IMR-90 (cell line): ENCODE data around the gene SLC6A13. TPM values are rescaled to one million over a fixed set of nuclear protein-coding genes. Genes with fewer than 3 reads are reported as not detected.

Experiments
- ATAC-seq: fragments of 200-7000 bp; cut with Tn5 transposase; 2 replicates; pipeline ENCODE4 v1.9.1; 2020; ENCODE audit warnings: low read depth, mild to moderate bottlenecking, moderate library complexity
- BruUV-seq: library from RNA; stranded (reverse); fragments of 400-500 nt; replicated peaks from 2 replicates; lab custom pipeline; 2021; lab: Mats Ljungman, UMichigan
- CTCF ChIA-PET: fragments of 300-600 bp; formaldehyde crosslinking; extraction: SDS; loops from one replicate; lab custom pipeline; 2021; ENCODE audit warnings: antibody characterized with exemption; lab: Yijun Ruan, JAX
- POLR2A ChIA-PET: fragments of 300-600 bp; sonication (Branson Sonifier 250); formaldehyde crosslinking; loops from one replicate; lab custom pipeline; 2022; ENCODE audit warnings: antibody characterized with exemption; ENCODE audit not compliant: unreplicated experiment; lab: Charles Lee
- DNase-seq: peaks from one replicate; pipeline ENCODE4 v3.0.0; 2013
- H2AFZ ChIP-seq: replicated peaks from 2 replicates; pipeline ENCODE3; 2013; ENCODE audit warnings: low read length, mild to moderate bottlenecking; ENCODE audit not compliant: poor library complexity
- H2AK5ac ChIP-seq: 2 replicates; pipeline ENCODE4 v1.6.1; 2013; ENCODE audit warnings: low read depth, low read length, inconsistent platforms
- H2AK9ac ChIP-seq: replicated peaks from 2 replicates; pipeline ENCODE3; 2013; ENCODE audit warnings: mild to moderate bottlenecking, low read depth, low read length, moderate library complexity; ENCODE audit not compliant: poor library complexity
- H2BK120ac ChIP-seq: 2 replicates; pipeline ENCODE4 v1.6.1; 2013; ENCODE audit warnings: low read depth, low read length, inconsistent platforms
- H2BK15ac ChIP-seq: 3 replicates; pipeline ENCODE4 v1.6.1; 2013; ENCODE audit warnings: low read depth, low read length, inconsistent platforms
- H2BK20ac ChIP-seq: 2 replicates; pipeline ENCODE4 v1.6.1; 2013; ENCODE audit warnings: low read depth, mild to moderate bottlenecking, inconsistent platforms, low read length, moderate library complexity
- H2BK5ac ChIP-seq: 2 replicates; pipeline ENCODE4 v1.6.1; 2013; ENCODE audit warnings: mild to moderate bottlenecking, low read depth, low read length, inconsistent platforms; ENCODE audit not compliant: poor library complexity, severe bottlenecking
- H3K14ac ChIP-seq: replicated peaks from 2 replicates; pipeline ENCODE4 v1.6.1; 2013; ENCODE audit warnings: low read depth, low read length, inconsistent platforms
- H3K18ac ChIP-seq: 2 replicates; pipeline ENCODE4 v1.6.1; 2013; ENCODE audit warnings: low read depth, low read length, control low read depth
- H3K23ac ChIP-seq: 2 replicates; pipeline ENCODE4 v1.6.1; 2013; ENCODE audit warnings: low read depth, low read length, inconsistent platforms
- H3K27ac ChIP-seq: 2 replicates; pipeline ENCODE4 v1.5.1; 2013; ENCODE audit warnings: mild to moderate bottlenecking, control low read depth, low read length; ENCODE audit not compliant: insufficient read depth
- H3K27me3 ChIP-seq: 2 replicates; pipeline ENCODE4 v1.6.1; 2013; ENCODE audit warnings: low read length; ENCODE audit not compliant: control insufficient read depth, insufficient read depth
- H3K36me3 ChIP-seq: 2 replicates; pipeline ENCODE4 v1.6.1; 2013; ENCODE audit warnings: low read length, mixed read lengths; ENCODE audit not compliant: control insufficient read depth, insufficient read depth
- H3K4ac ChIP-seq: 2 replicates; pipeline ENCODE4 v1.6.1; 2013; ENCODE audit warnings: low read depth, low read length, inconsistent platforms
- H3K4me1 ChIP-seq: 2 replicates; pipeline ENCODE4 v1.6.1; 2013; ENCODE audit warnings: low read length, mixed read lengths; ENCODE audit not compliant: control insufficient read depth, insufficient read depth
- H3K4me2 ChIP-seq: 2 replicates; pipeline ENCODE4 v1.6.1; 2013; ENCODE audit warnings: low read depth, mild to moderate bottlenecking, control low read depth, low read length, moderate library complexity
- H3K4me3 ChIP-seq: 2 replicates; pipeline ENCODE4 v1.5.1; 2013; ENCODE audit warnings: low read depth, mild to moderate bottlenecking, control low read depth, low read length, moderate library complexity; ENCODE audit not compliant: insufficient read depth
- H3K56ac ChIP-seq: 2 replicates; pipeline ENCODE4 v1.6.1; 2013; ENCODE audit warnings: low read length, inconsistent platforms; ENCODE audit not compliant: insufficient read depth; ENCODE audit errors: extremely low read depth
- H3K79me1 ChIP-seq, 2 experiments: 2 replicates each; pipeline ENCODE4 v1.6.1; 2013; ENCODE audit warnings: low read length in 2 of 2, inconsistent platforms in 1 of 2, low read depth in 1 of 2
- H3K9ac ChIP-seq: 2 replicates; pipeline ENCODE4 v1.6.1; 2013; ENCODE audit warnings: low read depth, low read length, control low read depth
- H3K9me1 ChIP-seq: 2 replicates; pipeline ENCODE4 v1.6.1; 2013; ENCODE audit warnings: low read length, inconsistent platforms; ENCODE audit not compliant: insufficient read depth
- H3K9me3 ChIP-seq: 2 replicates; pipeline ENCODE4 v1.6.1; 2013; ENCODE audit warnings: low read length; ENCODE audit not compliant: control insufficient read depth, insufficient read depth
- H4K20me1 ChIP-seq: 2 replicates; pipeline ENCODE4 v1.6.1; 2013; ENCODE audit warnings: low read length, inconsistent platforms; ENCODE audit not compliant: insufficient read depth
- H4K5ac ChIP-seq: 2 replicates; pipeline ENCODE4 v1.6.1; 2013; ENCODE audit warnings: mild to moderate bottlenecking, low read depth, low read length, control low read depth
- H4K8ac ChIP-seq, 2 experiments: 2 replicates each; pipeline ENCODE4 v1.6.1; 2013; ENCODE audit warnings: low read depth in 2 of 2, low read length in 2 of 2, control low read depth in 1 of 2, inconsistent platforms in 1 of 2
- H4K91ac ChIP-seq: 2 replicates; pipeline ENCODE4 v1.6.1; 2013; ENCODE audit warnings: low read depth, low read length, inconsistent platforms; ENCODE audit not compliant: insufficient read depth
- CHD1 ChIP-seq: IDR thresholded peaks from 2 replicates; pipeline ENCODE4 v1.6.1; 2012; ENCODE audit warnings: low read depth, low read length, improper control_type of control experiment
- FOS ChIP-seq: fragments of 150-350 bp; IDR thresholded peaks from 2 replicates; pipeline ENCODE4 v1.6.1; 2016; ENCODE audit warnings: low read depth, low read length
- MAFK ChIP-seq: IDR thresholded peaks from 2 replicates; pipeline ENCODE4 v1.6.1; 2012; ENCODE audit warnings: low read depth, low read length, improper control_type of control experiment
- MAZ ChIP-seq: IDR thresholded peaks from 2 replicates; pipeline ENCODE4 v1.6.1; 2012; ENCODE audit warnings: low read depth, mild to moderate bottlenecking, low read length, improper control_type of control experiment, moderate library complexity, borderline replicate concordance
- MXI1 ChIP-seq: IDR thresholded peaks from 2 replicates; pipeline ENCODE4 v1.6.1; 2012; ENCODE audit warnings: low read depth, mild to moderate bottlenecking, low read length, moderate library complexity, borderline replicate concordance
- RCOR1 ChIP-seq: IDR thresholded peaks from 2 replicates; pipeline ENCODE4 v1.6.1; 2012; ENCODE audit warnings: mild to moderate bottlenecking, low read length, improper control_type of control experiment; ENCODE audit not compliant: insufficient replicate concordance
- RFX5 ChIP-seq: IDR thresholded peaks from 2 replicates; pipeline ENCODE4 v1.8.0; 2012; ENCODE audit warnings: low read depth, mild to moderate bottlenecking, low read length, moderate library complexity
- WGBS, 2 experiments: methylation state at CpG; one replicate each; pipeline versions ENCODE4 v1.1.5 to v1.1.7; 2013; ENCODE audit warnings: missing lambda C conversion rate in 2 of 2; ENCODE audit not compliant: insufficient read length in 1 of 2; ENCODE audit errors: extremely low coverage in 2 of 2; 5-methylcytosine and 5-hydroxymethylcytosine counted together
- dilution Hi-C: fragments of 300-500 bp; cut with HindIII; formaldehyde crosslinking; loops from one replicate; pipeline ENCODE4 v1.14.3; 2018; ENCODE audit warnings: low sequenced_read_pairs; ENCODE audit not compliant: unreplicated experiment
- in situ Hi-C: fragments of 300-500 bp; cut with MboI; formaldehyde crosslinking; loops from 3 replicates; pipeline ENCODE4 v1.14.3; 2019; ENCODE audit warnings: low sequenced_read_pairs, inconsistent platforms, mixed read lengths
- intact Hi-C: fragments of 100-400 bp; cut with micrococcal nuclease; formaldehyde crosslinking; loops from 2 replicates; pipeline ENCODE4 v1.10.0; 2022
- polyA plus RNA-seq, 3 experiments: library from polyadenylated mRNA; depleted of rRNA; stranded (reverse); fragments of >200 nt; gene quantifications; 2 replicates each; pipeline ENCODE4 v1.2.3, GENCODE V29; 2012; ENCODE audit warnings: low replicate concordance in 1 of 3
- total RNA-seq: library from RNA; depleted of rRNA; stranded (reverse); fragments of >200 nt; gene quantifications from 2 replicates; pipeline ENCODE4 v1.2.3, GENCODE V29; 2012

The SLC6A13 gene
- total and polyA plus RNA-seq, 2 of the 4 experiments (the other 2 are of a cell fraction): under 0.01 to 0.10 TPM

- TF ChIP-seq MAFK: no peak
- no peak for TF ChIP-seq MXI1
- no peak for TF ChIP-seq MAZ
- TF ChIP-seq RCOR1: no peak
- no peak for TF ChIP-seq CHD1
- no peak for TF ChIP-seq RFX5
- no peak for TF ChIP-seq FOS
- no peaks in the 10 kb centered on the region for H3K9me3 ChIP-seq
- dilution Hi-C loops: no loop called here
- H3K23ac ChIP-seq: no peak overlapping the region
- no peak overlapping the region for H4K5ac ChIP-seq
- no peak overlapping the region for H2AK9ac ChIP-seq
- 83 to 100% methylated on average over 1 of the region's 4 CpGs for WGBS, 2 experiments
- no peak overlapping the region for H3K9ac ChIP-seq
- no peak overlapping the region for H2BK5ac ChIP-seq
- in situ Hi-C loops: no loop called here
- H4K8ac ChIP-seq: no peak overlapping the region
- no peak for ATAC-seq
- no peaks in the 10 kb centered on the region for H3K79me1 ChIP-seq
- ChIA-PET POLR2A (no interaction called here), CTCF (no interaction called here)
- no peak overlapping the region for H2AFZ ChIP-seq
- H2AK5ac ChIP-seq: no peak overlapping the region
- BruUV-seq: no TSS peak
- no peaks in the 10 kb centered on the region for H3K36me3 ChIP-seq
- H3K56ac ChIP-seq: no peak overlapping the region
- no peak overlapping the region for H3K4me2 ChIP-seq
- no peak overlapping the region for H3K4ac ChIP-seq
- H4K20me1 ChIP-seq: no peaks in the 10 kb centered on the region
- intact Hi-C loops: no loop called here
- no peak overlapping the region for H3K27ac ChIP-seq
- peaks cover 6% of the 10 kb centered on the region; the same call in 1 of the 2 replicates for H3K9me1 ChIP-seq
- H3K14ac ChIP-seq: no peak overlapping the region
- H3K4me1 ChIP-seq: peaks cover 8% of the 10 kb centered on the region
- H3K18ac ChIP-seq: no peak overlapping the region
- peaks cover 15% of the 10 kb centered on the region for H3K27me3 ChIP-seq
- H2BK120ac ChIP-seq: no peak overlapping the region
- H2BK15ac ChIP-seq: no peak overlapping the region
- H4K91ac ChIP-seq: no peak overlapping the region
- H2BK20ac ChIP-seq: no peak overlapping the region
- DNase-seq: no peak
- H3K4me3 ChIP-seq: no peak overlapping the region
Observed at GRCh38 chr12:271161-271560, 8.5 kb upstream of the SLC6A13 start.
